G401 (cell line): Measurements from ENCODE around the gene IBSP. TPM values are rescaled to one million over a fixed set of nuclear protein-coding genes. Genes with fewer than 3 reads are reported as not detected.

Source experiments
- DNase-seq: peaks from one replicate; pipeline ENCODE4 v3.0.0-alpha.2; 2015; ENCODE audit warnings: low spot score
- in situ Hi-C: cut with HindIII; loops from 2 replicates; pipeline ENCODE4 v1.10.0; 2016; ENCODE audit warnings: low sequenced_read_pairs, mixed read lengths
- total RNA-seq: library from RNA; depleted of rRNA; stranded (reverse); fragments of >200 nt; shearing (Covaris generic); gene quantifications from 2 replicates; pipeline ENCODE4 v1.2.3, GENCODE V29; 2014; rRNA removed

Gene IBSP
- not detected in 2 replicates for total RNA-seq

- in situ Hi-C loops, result no loop called here
- no peak for DNase-seq
Observed at GRCh38 chr4:87799301-87800113, at the start of gene IBSP. Gene IBSP, plus strand, starts transcription at chr4:87799554. Its CDS starts 2,808 bp downstream, at chr4:87802362.

- no peak for DNase-seq
- in situ Hi-C loops, result no loop called here
Observed at GRCh38 chr4:87749883-87750282, 49.5 kb upstream of the IBSP start.

GRCh38 chr4:87758270-87758669, 41.1 kb upstream of the IBSP start:
- DNase-seq, result no peak
- in situ Hi-C loops, result no loop called here

- in situ Hi-C loops, result no loop called here
- DNase-seq, result no peak
Observed at GRCh38 chr4:87762311-87762710, 37.0 kb upstream of the IBSP start.

- no peak for DNase-seq
- in situ Hi-C loops, result no loop called here
Observed at GRCh38 chr4:87781569-87781968, 17.8 kb upstream of the IBSP start.

- in situ Hi-C loops, result no loop called here
- DNase-seq, result no peak
Observed at GRCh38 chr4:87783781-87784180, 15.6 kb upstream of the IBSP start.

- in situ Hi-C loops, result no loop called here
- DNase-seq, result no peak
Observed at GRCh38 chr4:87785731-87786509, 13.4 kb upstream of the IBSP start.

GRCh38 chr4:87802858-87803257, 3.5 kb downstream of the IBSP start:
- in situ Hi-C loops, result no loop called here
- peak; percentile 21 for DNase-seq

- DNase-seq, result peak; percentile 56
- in situ Hi-C loops, result no loop called here
Observed at GRCh38 chr4:87803421-87803820, 4.1 kb downstream of the IBSP start.

GRCh38 chr4:87804871-87805270, 5.5 kb downstream of the IBSP start:
- in situ Hi-C loops, result no loop called here
- peak; percentile 16 for DNase-seq

GRCh38 chr4:87805971-87806370, 6.6 kb downstream of the IBSP start:
- in situ Hi-C loops, result no loop called here
- DNase-seq, result no peak

GRCh38 chr4:87806520-87806919, 7.2 kb downstream of the IBSP start:
- no peak for DNase-seq
- in situ Hi-C loops, result no loop called here

GRCh38 chr4:87807402-87807801, 8.0 kb downstream of the IBSP start:
- in situ Hi-C loops, result no loop called here
- DNase-seq, result no peak

- in situ Hi-C loops, result no loop called here
- no peak for DNase-seq
Observed at GRCh38 chr4:87811977-87812376, 12.6 kb downstream of the IBSP start.

GRCh38 chr4:87819281-87819919, 20.0 kb downstream of the IBSP start:
- in situ Hi-C loops, result no loop called here
- no peak for DNase-seq

- DNase-seq, result no peak
- in situ Hi-C loops, result no loop called here
Observed at GRCh38 chr4:87823200-87823599, 23.8 kb downstream of the IBSP start.

- in situ Hi-C loops, result no loop called here
Observed at GRCh38 chr4:87823724-87824123, 24.4 kb downstream of the IBSP start.

GRCh38 chr4:87824352-87824751, 25.0 kb downstream of the IBSP start:
- no peak for DNase-seq
- in situ Hi-C loops, result no loop called here

More at GRCh38 chr4:87823724-87824123, 24.4 kb downstream of the IBSP start:
- no peak for DNase-seq

GRCh38 chr4:87832669-87833068, 33.3 kb downstream of the IBSP start, which contains the start of gene MEPE:
Gene MEPE, plus strand, starts transcription at chr4:87832969. Its CDS starts 1,746 bp downstream, at chr4:87834715.
- in situ Hi-C loops, result no loop called here
- no peak for DNase-seq

- no peak for DNase-seq
- in situ Hi-C loops, result no loop called here
Observed at GRCh38 chr4:87834401-87834800, 35.0 kb downstream of the IBSP start.
